Fibroblast of lung (primary cell): Measurements from ENCODE around the gene NRIP1.

ENCODE experiments used
- EZH2 ChIP-seq: IDR thresholded peaks from 2 replicates; pipeline ENCODE4 v1.5.1; 2012; ENCODE audit warnings: low read length, control low read depth, mild to moderate bottlenecking; ENCODE audit errors: missing control alignments
- TF ChIP-seq, protein P1 (sequence below), 2 donors: IDR thresholded peaks in 1 of 2; conservative IDR thresholded peaks in 1 of 2; 1 replicate in 1 of 2; 2 replicates in 1 of 2; pipeline ENCODE4 v1.5.1; 2011 to 2012; ENCODE audit warnings: low read length in 2 of 2, control low read depth in 1 of 2, inconsistent platforms in 1 of 2, low read depth in 1 of 2, mild to moderate bottlenecking in 1 of 2

- TF ChIP-seq, protein P1, sequence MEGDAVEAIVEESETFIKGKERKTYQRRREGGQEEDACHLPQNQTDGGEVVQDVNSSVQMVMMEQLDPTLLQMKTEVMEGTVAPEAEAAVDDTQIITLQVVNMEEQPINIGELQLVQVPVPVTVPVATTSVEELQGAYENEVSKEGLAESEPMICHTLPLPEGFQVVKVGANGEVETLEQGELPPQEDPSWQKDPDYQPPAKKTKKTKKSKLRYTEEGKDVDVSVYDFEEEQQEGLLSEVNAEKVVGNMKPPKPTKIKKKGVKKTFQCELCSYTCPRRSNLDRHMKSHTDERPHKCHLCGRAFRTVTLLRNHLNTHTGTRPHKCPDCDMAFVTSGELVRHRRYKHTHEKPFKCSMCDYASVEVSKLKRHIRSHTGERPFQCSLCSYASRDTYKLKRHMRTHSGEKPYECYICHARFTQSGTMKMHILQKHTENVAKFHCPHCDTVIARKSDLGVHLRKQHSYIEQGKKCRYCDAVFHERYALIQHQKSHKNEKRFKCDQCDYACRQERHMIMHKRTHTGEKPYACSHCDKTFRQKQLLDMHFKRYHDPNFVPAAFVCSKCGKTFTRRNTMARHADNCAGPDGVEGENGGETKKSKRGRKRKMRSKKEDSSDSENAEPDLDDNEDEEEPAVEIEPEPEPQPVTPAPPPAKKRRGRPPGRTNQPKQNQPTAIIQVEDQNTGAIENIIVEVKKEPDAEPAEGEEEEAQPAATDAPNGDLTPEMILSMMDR (conservative IDR thresholded peaks at IDR 0.05 in 1 of 2, IDR thresholded peaks at IDR 0.05 in 1 of 2; ENCODE audit: low read depth in 1 of 2, low read length in 2 of 2) = no peak
- no peak for TF ChIP-seq EZH2
Measured at GRCh38 chr21:14917762-14918161, 147.0 kb downstream of the NRIP1 start.
